SK-N-SH treated with all-trans-retinoic acid at 6 μM for 48 hours (cell line): ENCODE data around the gene LEFTY1.

Experiments
- ATAC-seq: fragments of 200-7000 bp; cut with Tn5 transposase; 3 replicates; pipeline ENCODE4 v1.9.1; 2020; ENCODE audit warnings: mild to moderate bottlenecking, moderate library complexity
- ARNTL ChIP-seq: fragments of 450-650 bp; formaldehyde crosslinking; IDR thresholded peaks from 2 replicates; pipeline ENCODE4 v1.5.0; 2020; ENCODE audit warnings: low read depth, mild to moderate bottlenecking, moderate library complexity, borderline replicate concordance
- BACH2 ChIP-seq: fragments of 250-450 bp; sonication (Bioruptor Pico); IDR thresholded peaks from 2 replicates; pipeline ENCODE4 v1.9.0; 2021; ENCODE audit warnings: mild to moderate bottlenecking, borderline replicate concordance
- CSDC2 ChIP-seq: fragments of 250-450 bp; sonication (Bioruptor Pico); IDR thresholded peaks from 2 replicates; pipeline ENCODE4 v1.5.0; 2020; ENCODE audit warnings: mild to moderate bottlenecking, moderate library complexity
- ESRRG ChIP-seq: fragments of 250-450 bp; sonication (Bioruptor Pico); IDR thresholded peaks from 2 replicates; pipeline ENCODE4 v1.6.1; 2021; ENCODE audit warnings: mild to moderate bottlenecking
- GLIS3 ChIP-seq: fragments of 250-450 bp; sonication (Bioruptor Pico); IDR thresholded peaks from 2 replicates; pipeline ENCODE4 v1.5.0; 2020; ENCODE audit warnings: mild to moderate bottlenecking, moderate library complexity
- ISL1 ChIP-seq: fragments of 250-450 bp; sonication (Bioruptor Pico); IDR thresholded peaks from 2 replicates; pipeline ENCODE4 v2.1.2; 2022; ENCODE audit warnings: mild to moderate bottlenecking, moderate library complexity
- OSR1 ChIP-seq: fragments of 250-450 bp; sonication (Bioruptor Pico); IDR thresholded peaks from 2 replicates; pipeline ENCODE4 v1.8.0; 2022; ENCODE audit warnings: moderate library complexity, mild to moderate bottlenecking, inconsistent platforms
- PPARA ChIP-seq: fragments of 250-450 bp; sonication (Bioruptor Pico); IDR thresholded peaks from 2 replicates; pipeline ENCODE4 v1.5.0; 2020; ENCODE audit warnings: mild to moderate bottlenecking, borderline replicate concordance
- RARB ChIP-seq: fragments of 250-450 bp; sonication (Bioruptor Pico); IDR thresholded peaks from 2 replicates; pipeline ENCODE4 v1.8.0; 2021; ENCODE audit warnings: mild to moderate bottlenecking, moderate library complexity
- SNAI2 ChIP-seq: fragments of 250-450 bp; sonication (Bioruptor Pico); IDR thresholded peaks from 2 replicates; pipeline ENCODE4 v1.5.0; 2020; ENCODE audit warnings: mild to moderate bottlenecking, moderate library complexity
- TOX ChIP-seq: fragments of 250-450 bp; sonication (Bioruptor Pico); IDR thresholded peaks from 2 replicates; pipeline ENCODE4 v1.8.0; 2021; ENCODE audit warnings: mild to moderate bottlenecking, moderate library complexity, borderline replicate concordance
- TSHZ2 ChIP-seq: fragments of 250-450 bp; sonication (Bioruptor Pico); IDR thresholded peaks from 2 replicates; pipeline ENCODE4 v1.5.0; 2020; ENCODE audit warnings: mild to moderate bottlenecking, moderate library complexity
- ZC3H10 ChIP-seq: fragments of 250-450 bp; sonication (Bioruptor Pico); IDR thresholded peaks from 2 replicates; pipeline ENCODE4 v1.5.1; 2021; ENCODE audit warnings: mild to moderate bottlenecking, moderate library complexity
- ZFP3 ChIP-seq: fragments of 250-450 bp; sonication (Bioruptor Pico); IDR thresholded peaks from 2 replicates; pipeline ENCODE4 v1.5.0; 2020; ENCODE audit warnings: mild to moderate bottlenecking, moderate library complexity
- ZFP30 ChIP-seq: fragments of 450-650 bp; formaldehyde crosslinking; IDR thresholded peaks from 2 replicates; pipeline ENCODE4 v1.5.0; 2022; ENCODE audit warnings: mild to moderate bottlenecking, moderate library complexity
- ZNF565 ChIP-seq: fragments of 450-650 bp; formaldehyde crosslinking; conservative IDR thresholded peaks from 2 replicates; pipeline ENCODE4 v1.5.0; 2020; ENCODE audit warnings: low read depth, mild to moderate bottlenecking, moderate library complexity
- ZNF70 ChIP-seq: fragments of 450-650 bp; formaldehyde crosslinking; IDR thresholded peaks from 2 replicates; pipeline ENCODE4 v1.5.0; 2020; ENCODE audit warnings: mild to moderate bottlenecking, moderate library complexity
- ZNF8 ChIP-seq: fragments of 450-650 bp; formaldehyde crosslinking; IDR thresholded peaks from 2 replicates; pipeline ENCODE4 v1.5.0; 2020; ENCODE audit warnings: mild to moderate bottlenecking, moderate library complexity
- TF ChIP-seq, protein P1 (sequence below): fragments of 250-450 bp; sonication (Bioruptor Pico); IDR thresholded peaks from 2 replicates; pipeline ENCODE4 v1.5.1; 2021; ENCODE audit warnings: mild to moderate bottlenecking, moderate library complexity
- TF ChIP-seq, protein P2 (sequence below): fragments of 250-450 bp; sonication (Bioruptor Pico); IDR thresholded peaks from 2 replicates; pipeline ENCODE4 v1.5.1; 2020; ENCODE audit warnings: low read depth, mild to moderate bottlenecking, moderate library complexity

LEFTY1 gene

DNA sequence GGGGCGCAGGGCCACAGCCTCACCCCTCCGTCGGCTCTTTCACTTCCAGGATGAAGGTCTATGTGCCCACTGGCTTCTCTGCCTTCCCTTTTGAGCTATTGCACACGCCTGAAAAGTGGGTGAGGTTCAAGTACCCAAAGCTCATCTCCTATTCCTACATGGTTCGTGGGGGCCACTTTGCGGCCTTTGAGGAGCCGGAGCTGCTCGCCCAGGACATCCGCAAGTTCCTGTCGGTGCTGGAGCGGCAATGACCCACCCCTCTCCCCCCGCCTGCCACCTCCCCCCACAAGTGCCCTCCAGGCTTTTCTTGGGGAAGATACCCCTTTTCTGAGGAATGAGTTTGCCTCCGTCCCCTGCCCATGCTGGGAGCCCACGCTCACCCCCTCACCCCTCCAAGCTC, 43.8 kb downstream of the LEFTY1 start:
- TF ChIP-seq TOX (CRISPR knock-in tag): no peak
- TF ChIP-seq, protein P1, sequence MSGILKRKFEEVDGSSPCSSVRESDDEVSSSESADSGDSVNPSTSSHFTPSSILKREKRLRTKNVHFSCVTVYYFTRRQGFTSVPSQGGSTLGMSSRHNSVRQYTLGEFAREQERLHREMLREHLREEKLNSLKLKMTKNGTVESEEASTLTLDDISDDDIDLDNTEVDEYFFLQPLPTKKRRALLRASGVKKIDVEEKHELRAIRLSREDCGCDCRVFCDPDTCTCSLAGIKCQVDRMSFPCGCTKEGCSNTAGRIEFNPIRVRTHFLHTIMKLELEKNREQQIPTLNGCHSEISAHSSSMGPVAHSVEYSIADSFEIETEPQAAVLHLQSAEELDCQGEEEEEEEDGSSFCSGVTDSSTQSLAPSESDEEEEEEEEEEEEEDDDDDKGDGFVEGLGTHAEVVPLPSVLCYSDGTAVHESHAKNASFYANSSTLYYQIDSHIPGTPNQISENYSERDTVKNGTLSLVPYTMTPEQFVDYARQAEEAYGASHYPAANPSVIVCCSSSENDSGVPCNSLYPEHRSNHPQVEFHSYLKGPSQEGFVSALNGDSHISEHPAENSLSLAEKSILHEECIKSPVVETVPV (CRISPR knock-in tag): no peak
- no peak for TF ChIP-seq ZFP30
- TF ChIP-seq GLIS3 (CRISPR knock-in tag): no peak
- no peak for ATAC-seq

- TF ChIP-seq, protein P2, sequence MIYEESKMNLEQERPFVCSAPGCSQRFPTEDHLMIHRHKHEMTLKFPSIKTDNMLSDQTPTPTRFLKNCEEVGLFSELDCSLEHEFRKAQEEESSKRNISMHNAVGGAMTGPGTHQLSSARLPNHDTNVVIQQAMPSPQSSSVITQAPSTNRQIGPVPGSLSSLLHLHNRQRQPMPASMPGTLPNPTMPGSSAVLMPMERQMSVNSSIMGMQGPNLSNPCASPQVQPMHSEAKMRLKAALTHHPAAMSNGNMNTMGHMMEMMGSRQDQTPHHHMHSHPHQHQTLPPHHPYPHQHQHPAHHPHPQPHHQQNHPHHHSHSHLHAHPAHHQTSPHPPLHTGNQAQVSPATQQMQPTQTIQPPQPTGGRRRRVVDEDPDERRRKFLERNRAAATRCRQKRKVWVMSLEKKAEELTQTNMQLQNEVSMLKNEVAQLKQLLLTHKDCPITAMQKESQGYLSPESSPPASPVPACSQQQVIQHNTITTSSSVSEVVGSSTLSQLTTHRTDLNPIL: no peak
- no peak for TF ChIP-seq TOX (CRISPR knock-in tag)
- TF ChIP-seq ZNF565: no peak
Measured at GRCh38 chr1:225844236-225845061, 44.5 kb downstream of the LEFTY1 start.

GRCh38 chr1:225843426-225843795, 45.5 kb downstream of the LEFTY1 start:
- TF ChIP-seq, protein P1 (CRISPR knock-in tag): no peak
- TF ChIP-seq SNAI2: no peak
- no peak for TF ChIP-seq ZFP30
- no peak for TF ChIP-seq GLIS3 (CRISPR knock-in tag)
- TF ChIP-seq CSDC2 (CRISPR knock-in tag): no peak
- TF ChIP-seq ZNF8 (CRISPR knock-in tag): no peak
- no peak for TF ChIP-seq OSR1
- no peak for TF ChIP-seq RARB (CRISPR knock-in tag)
- TF ChIP-seq BACH2 (CRISPR knock-in tag): no peak
- TF ChIP-seq ZFP3 (CRISPR knock-in tag): no peak
- no peak for TF ChIP-seq ZNF565
- no peak for TF ChIP-seq ISL1
- ATAC-seq: no peak

More at GRCh38 chr1:225844236-225845061, 44.5 kb downstream of the LEFTY1 start:
- ATAC-seq: no peak

DNA sequence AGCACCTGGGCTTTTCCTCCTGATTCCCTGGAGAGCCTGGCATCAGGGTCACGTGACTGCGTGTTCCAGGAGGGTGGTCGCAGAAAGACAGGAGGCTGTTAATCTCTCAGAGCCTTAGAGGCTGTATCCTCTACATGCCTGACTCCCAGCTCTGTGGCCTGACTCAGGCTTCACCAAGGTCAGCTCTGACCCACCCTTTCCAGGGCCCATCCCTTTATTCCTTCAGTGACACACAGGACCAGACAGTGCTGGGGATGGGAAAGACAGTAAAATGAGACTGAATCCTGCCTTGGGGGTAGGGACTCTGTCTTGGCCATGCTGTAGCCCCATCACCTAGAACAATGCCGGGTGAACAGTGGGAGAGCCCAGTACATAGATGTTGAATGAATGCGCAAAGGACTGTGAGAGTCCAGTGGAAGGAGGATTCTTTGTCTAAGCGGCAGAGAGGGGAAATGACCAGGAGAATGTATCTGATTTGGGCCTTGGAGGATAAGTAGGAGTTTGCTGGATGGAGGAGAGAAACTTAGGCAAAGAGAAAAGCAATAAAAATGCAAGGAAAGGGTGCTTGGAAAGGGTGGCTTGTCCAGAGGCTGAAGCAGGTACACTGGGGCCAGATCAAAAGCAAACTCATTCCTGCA, 46.0 kb downstream of the LEFTY1 start:
- TF ChIP-seq, protein P2: no peak
- peak; percentile 92 for TF ChIP-seq ZFP3 (CRISPR knock-in tag)
- TF ChIP-seq, all 23 proteins: peak for 1

GRCh38 chr1:225842074-225842473, 46.9 kb downstream of the LEFTY1 start:
- TF ChIP-seq RARB (CRISPR knock-in tag) (no peak), BACH2 (CRISPR knock-in tag) (no peak), ARNTL (CRISPR knock-in tag) (no peak), OSR1 (no peak), ESRRG (no peak), ZFP3 (CRISPR knock-in tag) (no peak), ZNF8 (CRISPR knock-in tag) (no peak), SNAI2 (no peak), ZFP30 (no peak), ZC3H10 (CRISPR knock-in tag) (no peak), PPARA (CRISPR knock-in tag) (no peak), GLIS3 (CRISPR knock-in tag) (no peak), ISL1 (no peak), ZNF70 (no peak), TOX (CRISPR knock-in tag) (no peak), TSHZ2 (CRISPR knock-in tag) (no peak)
- TF ChIP-seq, protein P1 (CRISPR knock-in tag): no peak
- TF ChIP-seq, protein P2: no peak
- ATAC-seq: no peak

More for the DNA sequence above, 46.0 kb downstream of the LEFTY1 start:
- ATAC-seq: no peak
